Activated T-cell treated with anti-CD3 and anti-CD28 coated beads, Interleukin-2, amount 50 U/mL, for 72 hours (primary cell): ENCODE results near the gene EYA4. TPM values are rescaled to one million over a fixed set of nuclear protein-coding genes. Genes with fewer than 3 reads are reported as not detected.
A peak's percentile ranks its signal among the peaks of the same experiment; 100 is the strongest.

Experiments
- ATAC-seq, 2 donors: fragments of 150-1000 bp; cut with Tn5 transposase; replicated peaks in 1 of 2; 2 replicates each; pipeline ENCODE4 v1.10.0; 2021; ENCODE audit warnings: moderate library complexity in 2 of 2, mild to moderate bottlenecking in 1 of 2
- DNase-seq, 2 donors: peaks; one replicate each; pipeline ENCODE4 v3.0.0; 2021 to 2022; ENCODE audit warnings: mixed read lengths in 1 of 2
- H3K27ac Mint-ChIP-seq: one replicate; pipeline ENCODE4 v1.8.0; 2022; ENCODE audit warnings: mild to moderate bottlenecking, moderate library complexity, mixed read lengths
- H3K27me3 Mint-ChIP-seq: one replicate; pipeline ENCODE4 v1.8.0; 2022; ENCODE audit warnings: low read depth, mixed read lengths
- H3K36me3 Mint-ChIP-seq, 2 donors: one replicate each; pipeline ENCODE4 v1.8.0; 2022; ENCODE audit warnings: mixed read lengths in 2 of 2, mild to moderate bottlenecking in 1 of 2; ENCODE audit not compliant: insufficient read depth in 2 of 2
- H3K4me1 Mint-ChIP-seq: one replicate; pipeline ENCODE4 v1.8.0; 2022; ENCODE audit warnings: low read depth, mixed read lengths
- H3K4me3 Mint-ChIP-seq, 2 donors: one replicate each; pipeline ENCODE4 v1.8.0; 2022; ENCODE audit warnings: mild to moderate bottlenecking in 2 of 2, mixed read lengths in 2 of 2, moderate library complexity in 2 of 2
- H3K9me3 Mint-ChIP-seq, 2 donors: one replicate each; pipeline ENCODE4 v1.8.0; 2022; ENCODE audit warnings: mixed read lengths in 2 of 2
- total RNA-seq, 2 donors: library from RNA; stranded (reverse); gene quantifications; one replicate each; pipeline ENCODE4 v1.2.3, GENCODE V29; 2022

The EYA4 gene
- total RNA-seq, 2 donors from 2014 or later: not detected

GRCh38 chr6:133223452-133224029, 17.6 kb upstream of the EYA4 start:
- peaks cover 0 to 1% of the 10 kb centered on the region in 2 donors for H3K36me3 Mint-ChIP-seq
- H3K27me3 Mint-ChIP-seq: no peaks in the 10 kb centered on the region
- H3K27ac Mint-ChIP-seq: no peak overlapping the region
- ATAC-seq (no peak), DNase-seq (no peak)
- H3K4me3 Mint-ChIP-seq: no peak overlapping the region
- H3K4me1 Mint-ChIP-seq: no peaks in the 10 kb centered on the region
- H3K9me3 Mint-ChIP-seq: peaks cover 0 to 2% of the 10 kb centered on the region in 2 donors

GRCh38 chr6:133225560-133225959, 15.6 kb upstream of the EYA4 start:
- no peak overlapping the region for H3K27ac Mint-ChIP-seq
- DNase-seq: no peak
- peaks cover under 1% of the 10 kb centered on the region for H3K27me3 Mint-ChIP-seq
- no peak overlapping the region for H3K4me3 Mint-ChIP-seq
- H3K9me3 Mint-ChIP-seq: no peaks in the 10 kb centered on the region
- ATAC-seq: no peak
- no peaks in the 10 kb centered on the region for H3K4me1 Mint-ChIP-seq
- H3K36me3 Mint-ChIP-seq: peaks cover 0 to 1% of the 10 kb centered on the region in 2 donors

DNA sequence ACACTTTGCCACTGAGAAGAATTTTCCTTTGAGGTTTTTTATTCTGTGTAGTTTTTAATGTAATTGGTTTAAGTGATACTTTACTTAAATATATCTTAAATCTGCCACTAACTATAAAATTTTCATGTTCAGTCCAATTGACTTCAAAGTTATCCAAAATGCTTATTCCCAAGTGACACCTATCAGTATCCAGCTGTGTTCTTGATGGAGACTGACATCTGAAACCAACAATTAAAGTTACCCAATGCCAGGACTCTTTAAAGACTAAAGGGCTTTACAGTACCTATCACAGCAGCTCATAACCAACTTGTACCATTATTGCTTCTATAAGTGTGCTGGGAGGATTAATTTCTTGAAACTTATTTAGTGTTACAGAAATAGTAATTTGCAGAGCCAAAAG, 13.8 kb upstream of the EYA4 start:
- H3K27ac Mint-ChIP-seq: no peak overlapping the region
- DNase-seq (no peak), ATAC-seq (no peak)
- H3K27me3 Mint-ChIP-seq: peaks cover 12% of the 10 kb centered on the region
- H3K4me3 Mint-ChIP-seq: no peak overlapping the region
- no peaks in the 10 kb centered on the region for H3K36me3 Mint-ChIP-seq
- peaks cover 0 to 3% of the 10 kb centered on the region in 2 donors for H3K9me3 Mint-ChIP-seq
- H3K4me1 Mint-ChIP-seq: no peaks in the 10 kb centered on the region

- Mint-ChIP-seq H3K9me3 (peaks cover 0 to 4% of the 10 kb centered on the region in 2 donors), H3K4me1 (no peaks in the 10 kb centered on the region), H3K36me3 (no peaks in the 10 kb centered on the region), H3K4me3 (no peak overlapping the region), H3K27me3 (peaks cover 12% of the 10 kb centered on the region), H3K27ac (no peak overlapping the region)
- DNase-seq: no peak
- no peak for ATAC-seq
Observed at GRCh38 chr6:133230052-133230451, 11.1 kb upstream of the EYA4 start.

DNA sequence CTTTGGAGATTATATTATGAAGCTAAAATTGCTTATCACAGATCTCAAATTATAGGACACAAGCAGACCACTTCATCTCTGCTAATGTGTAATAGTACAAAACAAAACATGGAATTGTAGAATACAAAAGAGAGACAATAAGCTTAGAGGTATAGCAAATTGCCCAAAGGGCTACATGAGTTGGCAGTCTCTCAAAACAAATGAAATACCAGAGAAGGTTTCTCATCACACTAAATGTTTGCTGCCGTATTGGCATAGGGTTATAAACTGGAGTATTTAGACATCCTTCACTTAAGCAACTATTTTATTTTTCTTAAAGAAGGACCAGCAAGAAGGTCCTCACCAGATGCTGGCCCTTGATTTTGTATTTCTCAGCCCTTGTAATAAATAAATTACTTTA, 5.9 kb upstream of the EYA4 start:
- no peaks in the 10 kb centered on the region for H3K4me1 Mint-ChIP-seq
- no peak overlapping the region for H3K27ac Mint-ChIP-seq
- H3K4me3 Mint-ChIP-seq: no peak overlapping the region
- ATAC-seq (no peak), DNase-seq (no peak)
- no peaks in the 10 kb centered on the region for H3K36me3 Mint-ChIP-seq
- H3K9me3 Mint-ChIP-seq: peaks cover 0 to 4% of the 10 kb centered on the region in 2 donors
- H3K27me3 Mint-ChIP-seq: peaks cover 31% of the 10 kb centered on the region

DNA sequence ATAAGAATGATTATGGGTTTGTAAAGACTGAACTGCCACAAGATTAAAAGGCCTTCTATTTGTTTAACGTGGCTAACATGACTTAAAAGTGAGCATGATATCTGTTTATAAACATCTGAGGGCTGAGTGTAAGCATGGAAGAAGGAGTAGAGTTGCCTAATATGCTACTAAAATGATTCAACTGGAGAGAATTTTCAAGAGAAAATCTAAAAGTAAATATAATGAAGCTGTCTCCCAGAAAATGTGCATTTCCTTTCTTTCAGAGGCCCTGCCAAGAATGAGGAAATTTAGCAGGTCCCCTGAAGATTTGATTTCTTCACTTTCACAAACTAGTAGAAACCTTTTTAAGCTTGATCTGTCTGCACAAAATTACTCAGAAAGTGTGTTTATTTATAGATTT, 4.2 kb upstream of the EYA4 start:
- DNase-seq (no peak), ATAC-seq (no peak)
- no peaks in the 10 kb centered on the region for H3K36me3 Mint-ChIP-seq
- no peak overlapping the region for H3K27ac Mint-ChIP-seq
- peaks cover 0 to 2% of the 10 kb centered on the region in 2 donors for H3K9me3 Mint-ChIP-seq
- H3K4me3 Mint-ChIP-seq: no peak overlapping the region
- H3K4me1 Mint-ChIP-seq: peaks cover under 1% of the 10 kb centered on the region
- H3K27me3 Mint-ChIP-seq: peaks cover 26% of the 10 kb centered on the region

DNA sequence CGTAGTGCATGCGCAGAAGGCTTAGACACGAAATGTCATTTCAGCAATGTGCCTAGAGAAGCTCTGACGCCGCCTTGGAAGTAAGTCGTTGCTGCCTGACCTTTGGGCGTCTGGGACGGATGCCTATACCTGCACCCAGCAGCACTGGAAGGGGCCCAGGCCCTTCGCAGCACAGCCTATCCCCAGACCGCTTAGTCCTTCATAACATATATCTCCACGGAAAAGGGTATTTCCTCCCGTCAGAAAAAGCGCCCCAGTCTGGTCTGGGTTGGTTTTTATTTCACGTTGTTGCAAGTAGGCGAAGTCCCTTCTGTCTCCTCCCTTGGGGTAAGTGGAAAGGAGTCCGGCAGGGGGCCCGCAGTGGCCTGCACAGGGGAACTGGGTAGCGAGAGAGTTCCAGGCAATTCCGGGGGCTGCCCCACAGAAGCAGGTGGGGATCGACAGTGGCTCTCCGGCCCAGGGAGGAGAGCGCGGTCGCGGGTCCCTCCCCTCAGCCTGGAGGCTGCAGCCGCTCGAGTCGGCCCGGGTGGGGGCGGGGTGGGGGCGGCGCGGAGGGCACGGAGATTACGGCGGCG, 559 bp upstream of the EYA4 start:
- peak in 1 of 2 donors; percentile 35 for ATAC-seq
- H3K36me3 Mint-ChIP-seq: no peaks in the 10 kb centered on the region
- peak in 1 of 2 donors; percentile 1 for DNase-seq
- peaks cover 10% of the 10 kb centered on the region for H3K4me1 Mint-ChIP-seq
- H3K27me3 Mint-ChIP-seq: peaks cover 52% of the 10 kb centered on the region
- H3K4me3 Mint-ChIP-seq: peak overlapping the region; percentile 67
- no peak overlapping the region for H3K27ac Mint-ChIP-seq
- no peaks in the 10 kb centered on the region for H3K9me3 Mint-ChIP-seq

GRCh38 chr6:133241901-133242636, 912 bp downstream of the EYA4 start:
- H3K27ac Mint-ChIP-seq: no peak overlapping the region
- DNase-seq (peak in 1 of 2 donors; percentile 3), ATAC-seq (no peak)
- peaks cover 10% of the 10 kb centered on the region for H3K4me1 Mint-ChIP-seq
- H3K27me3 Mint-ChIP-seq: peaks cover 52% of the 10 kb centered on the region
- peak overlapping the region; percentile 51 to 55 for H3K4me3 Mint-ChIP-seq
- no peaks in the 10 kb centered on the region for H3K36me3 Mint-ChIP-seq
- no peaks in the 10 kb centered on the region for H3K9me3 Mint-ChIP-seq

DNA sequence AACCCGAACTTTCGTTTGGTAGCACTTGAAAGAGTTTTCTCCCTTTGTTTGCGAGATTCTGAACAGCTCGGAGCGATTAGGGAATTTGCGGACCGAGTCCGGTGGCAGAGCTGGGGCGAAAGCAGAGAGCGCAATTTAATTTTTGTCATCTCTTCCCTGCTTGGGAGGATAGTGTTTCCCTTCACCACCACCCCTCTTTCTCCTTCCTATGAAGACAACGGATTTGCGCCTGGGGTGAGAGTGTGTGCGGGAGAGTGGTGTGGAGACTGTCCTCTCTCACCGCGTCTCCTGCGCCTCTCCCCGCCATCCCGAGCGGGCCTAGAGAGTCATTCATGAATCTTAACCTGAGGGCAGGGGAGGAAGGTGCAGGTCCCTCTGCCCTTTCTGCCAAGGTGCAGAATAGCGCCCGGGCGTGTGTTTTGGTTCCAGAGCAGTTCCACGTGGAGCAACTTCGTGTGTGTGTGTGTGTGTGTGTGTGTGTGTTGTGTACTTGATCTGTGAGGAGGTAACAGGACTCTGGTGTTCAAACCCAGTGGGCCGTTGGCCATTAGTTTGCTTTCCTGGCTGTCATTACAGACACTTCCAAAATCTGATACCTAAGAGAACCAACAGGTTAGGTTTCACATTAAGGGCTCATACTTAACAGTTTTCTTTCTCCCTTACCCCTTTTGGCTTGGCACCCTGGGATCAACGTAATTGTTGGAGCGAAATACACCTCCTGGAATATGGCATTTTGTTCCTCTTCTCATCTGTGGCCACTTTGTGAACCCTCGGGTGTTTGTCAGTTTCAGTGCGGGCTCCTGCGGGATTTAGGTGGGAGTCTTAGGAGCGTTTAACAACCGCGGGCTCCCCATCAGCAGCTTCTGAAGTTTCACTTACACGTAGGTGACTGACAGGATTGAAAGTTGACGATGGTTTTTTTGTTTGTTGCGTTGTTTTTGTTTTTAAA, 1.8 kb downstream of the EYA4 start:
- peaks cover 57% of the 10 kb centered on the region for H3K27me3 Mint-ChIP-seq
- DNase-seq (peak in 1 of 2 donors; percentile 0), ATAC-seq (peak in 1 of 2 donors; percentile 25)
- H3K9me3 Mint-ChIP-seq: no peaks in the 10 kb centered on the region
- no peak overlapping the region for H3K27ac Mint-ChIP-seq
- no peaks in the 10 kb centered on the region for H3K36me3 Mint-ChIP-seq
- peak overlapping the region; percentile 51 to 55 for H3K4me3 Mint-ChIP-seq
- peaks cover 10% of the 10 kb centered on the region for H3K4me1 Mint-ChIP-seq

DNA sequence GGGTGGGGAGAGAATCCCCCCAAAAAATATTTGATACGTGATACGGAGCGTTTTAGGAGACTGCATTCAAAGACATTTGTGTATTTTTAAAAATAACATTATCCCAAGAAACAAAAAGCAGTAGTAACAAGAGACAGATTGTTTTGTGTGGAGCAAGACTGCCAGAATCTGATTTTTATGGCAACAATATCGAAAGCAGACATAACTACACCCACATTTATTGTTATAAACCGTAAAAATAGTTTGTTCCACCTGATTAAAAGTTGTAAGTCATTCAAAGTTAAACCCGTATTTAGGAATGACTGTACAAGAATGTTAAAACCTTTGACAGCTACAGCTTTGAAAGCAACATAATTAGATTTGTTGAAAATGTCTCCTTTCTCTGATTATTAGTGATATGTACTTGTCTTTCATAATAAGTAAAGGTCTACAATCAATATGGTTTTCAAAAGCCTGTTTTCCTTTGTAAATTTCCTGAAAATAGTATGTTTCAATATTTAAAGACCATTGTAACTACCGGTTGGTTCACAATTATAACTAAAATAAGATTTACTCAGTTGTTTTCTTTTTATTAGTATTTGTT, 2.7 kb downstream of the EYA4 start:
- H3K27me3 Mint-ChIP-seq: peaks cover 58% of the 10 kb centered on the region
- no peak for ATAC-seq

DNA sequence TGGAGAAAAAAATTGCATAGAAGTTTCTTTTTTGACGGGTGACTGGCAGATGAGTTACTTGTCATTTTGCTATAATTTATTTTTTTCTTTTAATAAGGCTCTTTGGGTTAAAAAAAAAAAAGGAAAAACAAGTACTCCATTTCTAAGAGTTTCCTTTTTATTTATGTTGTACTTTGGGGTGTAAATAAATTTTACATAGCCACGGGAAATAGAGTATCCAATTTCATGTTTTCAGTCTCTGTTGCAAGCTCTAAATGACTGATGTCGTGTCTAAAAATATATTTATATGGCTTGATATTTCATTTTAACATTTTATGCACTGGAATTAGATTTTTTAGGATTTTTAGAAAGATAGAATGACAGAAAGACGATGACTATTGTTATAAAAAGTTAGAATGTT, 3.4 kb downstream of the EYA4 start:
- Mint-ChIP-seq H3K36me3 (no peaks in the 10 kb centered on the region), H3K9me3 (peaks cover 0 to 2% of the 10 kb centered on the region in 2 donors), H3K4me3 (no peak overlapping the region)

More for the DNA sequence above, 2.7 kb downstream of the EYA4 start:
- no peak for DNase-seq
- Mint-ChIP-seq H3K36me3 (no peaks in the 10 kb centered on the region), H3K4me1 (peaks cover 10% of the 10 kb centered on the region), H3K9me3 (no peaks in the 10 kb centered on the region), H3K27ac (no peak overlapping the region), H3K4me3 (no peak overlapping the region)

GRCh38 chr6:133245007-133245406, 3.9 kb downstream of the EYA4 start:
- ATAC-seq (no peak), DNase-seq (no peak)
- Mint-ChIP-seq H3K27me3 (peaks cover 61% of the 10 kb centered on the region), H3K9me3 (peaks cover 0 to 6% of the 10 kb centered on the region in 2 donors), H3K4me1 (peaks cover 10% of the 10 kb centered on the region), H3K27ac (no peak overlapping the region), H3K36me3 (no peaks in the 10 kb centered on the region), H3K4me3 (no peak overlapping the region)

More for the DNA sequence above, 3.4 kb downstream of the EYA4 start:
- Mint-ChIP-seq H3K27ac (no peak overlapping the region), H3K4me1 (peaks cover 10% of the 10 kb centered on the region), H3K27me3 (peaks cover 61% of the 10 kb centered on the region)
- DNase-seq (no peak), ATAC-seq (no peak)
